GM23338 (cell line): ENCODE measurements around the gene PPP4R1. TPM values are rescaled to one million over a fixed set of nuclear protein-coding genes. Genes with fewer than 3 reads are reported as not detected.

Experiments used
- ATAC-seq: fragments of 200-7000 bp; cut with Tn5 transposase; 3 replicates; pipeline ENCODE4 v1.9.1; 2020
- DNase-seq: peaks from one replicate; pipeline ENCODE4 v3.0.0-alpha.2; 2015; ENCODE audit warnings: low spot score
- H2AFZ ChIP-seq: fragments of 200-600 bp; sonication (generic); 2 replicates; pipeline ENCODE4 v1.8.0; 2016; ENCODE audit warnings: antibody characterized with exemption, mild to moderate bottlenecking, moderate library complexity
- H3F3A ChIP-seq: fragments of 200-600 bp; sonication (generic); replicated peaks from 2 replicates; pipeline ENCODE4 v1.8.0; 2017; ENCODE audit warnings: antibody characterized with exemption, mixed run types, low read depth
- H3K27ac ChIP-seq: fragments of 200-600 bp; sonication (generic); 2 replicates; pipeline ENCODE4 v1.6.1; 2016; ENCODE audit warnings: low read depth
- H3K27me3 ChIP-seq: fragments of 200-600 bp; sonication (generic); 2 replicates; pipeline ENCODE4 v1.8.0; 2016; ENCODE audit warnings: mild to moderate bottlenecking, mixed run types, moderate library complexity; ENCODE audit not compliant: insufficient read depth
- H3K36me3 ChIP-seq: fragments of 200-600 bp; sonication (generic); 2 replicates; pipeline ENCODE4 v1.8.0; 2016; ENCODE audit warnings: mild to moderate bottlenecking; ENCODE audit not compliant: insufficient read depth
- H3K4me1 ChIP-seq: fragments of 200-600 bp; sonication (generic); 2 replicates; pipeline ENCODE4 v1.8.0; 2016; ENCODE audit warnings: mild to moderate bottlenecking, moderate library complexity; ENCODE audit not compliant: insufficient read depth
- H3K4me2 ChIP-seq: fragments of 200-600 bp; sonication (generic); 2 replicates; pipeline ENCODE4 v1.7.1; 2017; ENCODE audit warnings: mixed run types
- H3K4me3 ChIP-seq: fragments of 200-600 bp; sonication (generic); 2 replicates; pipeline ENCODE4 v1.6.1; 2016; ENCODE audit warnings: mixed run types
- H3K79me2 ChIP-seq: fragments of 200-600 bp; sonication (generic); replicated peaks from 2 replicates; pipeline ENCODE4 v1.8.0; 2017; ENCODE audit warnings: mild to moderate bottlenecking; ENCODE audit not compliant: insufficient read depth
- H3K9me2 ChIP-seq: fragments of 200-600 bp; sonication (generic); 2 replicates; pipeline ENCODE4 v1.8.0; 2017; ENCODE audit not compliant: insufficient read depth
- H4K20me1 ChIP-seq: fragments of 200-600 bp; sonication (generic); replicated peaks from 2 replicates; pipeline ENCODE4 v1.8.0; 2017; ENCODE audit warnings: mild to moderate bottlenecking; ENCODE audit not compliant: insufficient read depth
- H3K27ac Mint-ChIP-seq: 2 replicates; pipeline ENCODE4 v1.8.0; 2020; ENCODE audit warnings: inconsistent platforms, mild to moderate bottlenecking, moderate library complexity, mixed read lengths
- H3K27me3 Mint-ChIP-seq: 3 replicates; pipeline ENCODE4 v1.8.0; 2022; ENCODE audit warnings: low read depth, mild to moderate bottlenecking, moderate library complexity, mixed read lengths, inconsistent platforms; ENCODE audit not compliant: insufficient read depth, poor library complexity
- H3K36me3 Mint-ChIP-seq: 3 replicates; pipeline ENCODE4 v1.8.0; 2021; ENCODE audit warnings: low read depth, mild to moderate bottlenecking, inconsistent platforms, moderate library complexity, mixed read lengths
- H3K4me1 Mint-ChIP-seq: 3 replicates; pipeline ENCODE4 v1.8.0; 2020; ENCODE audit warnings: mild to moderate bottlenecking, inconsistent platforms, mixed read lengths
- H3K4me3 Mint-ChIP-seq: 3 replicates; pipeline ENCODE4 v1.8.0; 2021; ENCODE audit warnings: moderate library complexity, mild to moderate bottlenecking, inconsistent platforms, mixed read lengths
- H3K9me3 Mint-ChIP-seq: 3 replicates; pipeline ENCODE4 v1.8.0; 2020; ENCODE audit warnings: moderate library complexity, mild to moderate bottlenecking, inconsistent platforms, mixed read lengths
- CTCF ChIP-seq, 2 experiments: fragments of 200-600 bp in 1 of 2; sonication (generic) in 1 of 2; conservative IDR thresholded peaks; 2 replicates each; pipeline versions ENCODE4 v1.5.1 to v1.6.1; 2016 to 2017; ENCODE audit warnings: antibody characterized with exemption in 2 of 2, low read depth in 2 of 2, mild to moderate bottlenecking in 2 of 2, moderate library complexity in 1 of 2
- ETS1 ChIP-seq: IDR thresholded peaks from 2 replicates; pipeline ENCODE4 v1.6.1; 2016; ENCODE audit warnings: antibody characterized with exemption
- NANOG ChIP-seq: IDR thresholded peaks from 2 replicates; pipeline ENCODE4 v1.6.1; 2016; ENCODE audit warnings: antibody characterized with exemption, borderline replicate concordance
- POLR2AphosphoS5 ChIP-seq: IDR thresholded peaks from 2 replicates; pipeline ENCODE4 v1.6.1; 2016; ENCODE audit warnings: antibody characterized with exemption, low read depth
- STAT1 ChIP-seq: IDR thresholded peaks from one replicate; pipeline ENCODE4 v1.6.1; 2016; ENCODE audit warnings: antibody characterized with exemption; ENCODE audit not compliant: unreplicated experiment
- ZNF114 ChIP-seq: fragments of 250-450 bp; sonication (Bioruptor Pico); IDR thresholded peaks from 2 replicates; pipeline ENCODE4 v1.5.0; 2020; ENCODE audit warnings: mild to moderate bottlenecking, moderate library complexity
- polyA plus RNA-seq: library from polyadenylated mRNA; unstranded; fragments of >200 nt; fragmentation: Nextera tagmentation; extraction: Ambion mirVana; gene quantifications from 2 replicates; pipeline ENCODE4 v1.2.1, GENCODE V29; 2016
- total RNA-seq: library from RNA; depleted of rRNA; stranded (reverse); fragments of >200 nt; shearing (Covaris generic); gene quantifications from 2 replicates; pipeline ENCODE4 v1.2.3, GENCODE V29; 2014
- TF ChIP-seq, protein P1 (sequence below): IDR thresholded peaks from one replicate; pipeline ENCODE4 v1.6.1; 2018; ENCODE audit warnings: antibody characterized with exemption; ENCODE audit not compliant: unreplicated experiment

PPP4R1 gene
- total and polyA plus RNA-seq, 2 experiments from 2014 or later = 18.1 to 79.4 TPM

GRCh38 chr18:9599328-9599727 is 15.0 kb downstream of the PPP4R1 start (continued):
- TF ChIP-seq CTCF (conservative IDR thresholded peaks at IDR 0.05; ENCODE audit: low read depth in 2 of 2) = no peak

GRCh38 chr18:9597609-9598008 is 16.8 kb downstream of the PPP4R1 start:
- Mint-ChIP-seq H3K9me3 (peaks cover 22% of the 10 kb centered on the region), H3K4me3 (no peak overlapping the region), H3K27me3 (peaks cover 2% of the 10 kb centered on the region), H3K4me1 (0 out of 3 replicates have a peak, but pooled peaks cover 6% of the 10 kb centered on the region), H3K27ac (no peak overlapping the region), H3K36me3 (peaks cover 39% of the 10 kb centered on the region)
- no peak for TF ChIP-seq ZNF114
- TF ChIP-seq NANOG = no peak
- no peak for TF ChIP-seq POLR2AphosphoS5
- no peak for TF ChIP-seq STAT1
- TF ChIP-seq ETS1 = no peak
- TF ChIP-seq, protein P1, sequence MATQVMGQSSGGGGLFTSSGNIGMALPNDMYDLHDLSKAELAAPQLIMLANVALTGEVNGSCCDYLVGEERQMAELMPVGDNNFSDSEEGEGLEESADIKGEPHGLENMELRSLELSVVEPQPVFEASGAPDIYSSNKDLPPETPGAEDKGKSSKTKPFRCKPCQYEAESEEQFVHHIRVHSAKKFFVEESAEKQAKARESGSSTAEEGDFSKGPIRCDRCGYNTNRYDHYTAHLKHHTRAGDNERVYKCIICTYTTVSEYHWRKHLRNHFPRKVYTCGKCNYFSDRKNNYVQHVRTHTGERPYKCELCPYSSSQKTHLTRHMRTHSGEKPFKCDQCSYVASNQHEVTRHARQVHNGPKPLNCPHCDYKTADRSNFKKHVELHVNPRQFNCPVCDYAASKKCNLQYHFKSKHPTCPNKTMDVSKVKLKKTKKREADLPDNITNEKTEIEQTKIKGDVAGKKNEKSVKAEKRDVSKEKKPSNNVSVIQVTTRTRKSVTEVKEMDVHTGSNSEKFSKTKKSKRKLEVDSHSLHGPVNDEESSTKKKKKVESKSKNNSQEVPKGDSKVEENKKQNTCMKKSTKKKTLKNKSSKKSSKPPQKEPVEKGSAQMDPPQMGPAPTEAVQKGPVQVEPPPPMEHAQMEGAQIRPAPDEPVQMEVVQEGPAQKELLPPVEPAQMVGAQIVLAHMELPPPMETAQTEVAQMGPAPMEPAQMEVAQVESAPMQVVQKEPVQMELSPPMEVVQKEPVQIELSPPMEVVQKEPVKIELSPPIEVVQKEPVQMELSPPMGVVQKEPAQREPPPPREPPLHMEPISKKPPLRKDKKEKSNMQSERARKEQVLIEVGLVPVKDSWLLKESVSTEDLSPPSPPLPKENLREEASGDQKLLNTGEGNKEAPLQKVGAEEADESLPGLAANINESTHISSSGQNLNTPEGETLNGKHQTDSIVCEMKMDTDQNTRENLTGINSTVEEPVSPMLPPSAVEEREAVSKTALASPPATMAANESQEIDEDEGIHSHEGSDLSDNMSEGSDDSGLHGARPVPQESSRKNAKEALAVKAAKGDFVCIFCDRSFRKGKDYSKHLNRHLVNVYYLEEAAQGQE = no peak
- no peak for TF ChIP-seq CTCF (conservative IDR thresholded peaks at IDR 0.05; ENCODE audit: low read depth in 2 of 2)
- no peaks in the 10 kb centered on the region for H3K36me3 ChIP-seq
- peaks cover 82% of the 10 kb centered on the region for H3K79me2 ChIP-seq
- H3K9me2 ChIP-seq = no peaks in the 10 kb centered on the region
- H4K20me1 ChIP-seq = 0 out of 2 replicates have a peak, but pooled peaks cover 6% of the 10 kb centered on the region
- H3K27ac ChIP-seq = no peak overlapping the region
- H3K4me1 ChIP-seq = peaks cover 13% of the 10 kb centered on the region; the same call in 1 of the 2 replicates
- H3K27me3 ChIP-seq = no peaks in the 10 kb centered on the region
- H3F3A ChIP-seq = no peaks in the 10 kb centered on the region
- H3K4me2 ChIP-seq = no peak overlapping the region
- ATAC-seq (no peak), DNase-seq (no peak)
- H3K4me3 ChIP-seq = no peak overlapping the region
- no peak overlapping the region for H2AFZ ChIP-seq
